HCT116 (cell line): Measurements from ENCODE around the gene TPH2. TPM values are rescaled to one million over a fixed set of nuclear protein-coding genes. Genes with fewer than 3 reads are reported as not detected.

ENCODE experiments used
- ATAC-seq: fragments of 200-7000 bp; cut with Tn5 transposase; 2 replicates; pipeline ENCODE4 v1.9.1; 2020; ENCODE audit warnings: mild to moderate bottlenecking, moderate library complexity
- BruUV-seq: library from RNA; stranded (reverse); fragments of 400-500 nt; replicated peaks from 2 replicates; lab custom pipeline; 2021; lab: Mats Ljungman, UMichigan
- CTCF ChIA-PET: fragments of 300-600 bp; sonication (Branson Sonifier 250); formaldehyde crosslinking; loops from one replicate; lab custom pipeline; 2021; ENCODE audit warnings: antibody characterized with exemption; lab: Charles Lee
- POLR2A ChIA-PET: fragments of 300-600, 350-600 bp; sonication (Branson Sonifier 250); formaldehyde crosslinking; loops from one replicate; lab custom pipeline; 2021; ENCODE audit warnings: antibody characterized with exemption; lab: Charles Lee
- RAD21 ChIA-PET, 2 experiments: fragments of 300-600 bp; sonication (Branson Sonifier 250); formaldehyde crosslinking; loops; one replicate each; lab custom pipeline; 2023; ENCODE audit warnings: low total read pairs in 2 of 2; ENCODE audit not compliant: uncharacterized antibody in 2 of 2, unreplicated experiment in 2 of 2, low non-redundant PET in 1 of 2; lab: Charles Lee
- DNase-seq: peaks from one replicate; pipeline ENCODE4 v3.0.0-alpha.2; 2010; ENCODE audit warnings: low read depth, low spot score
- H2AFZ ChIP-seq: fragments of 200-600 bp; shearing (Covaris generic), sonication (generic); 2 replicates; pipeline ENCODE4 v1.6.1; 2017; ENCODE audit warnings: low read depth, mixed run types, mixed read lengths, antibody characterized with exemption, low read length; ENCODE audit not compliant: poor library complexity, severe bottlenecking
- H3K27ac ChIP-seq: 2 replicates; pipeline ENCODE4 v1.5.1; 2012; ENCODE audit warnings: low read depth, low read length
- H3K27me3 ChIP-seq: fragments of 200-600 bp; sonication (generic); 2 replicates; pipeline ENCODE4 v1.6.1; 2016; ENCODE audit warnings: mixed run types, low read length, mixed read lengths; ENCODE audit not compliant: insufficient read depth
- H3K36me3 ChIP-seq, 2 experiments: fragments of 200-500 bp in 1 of 2; fragments of 200-600 bp in 1 of 2; sonication (Bioruptor generic) in 1 of 2; sonication (generic) in 1 of 2; 2 replicates each; pipeline versions ENCODE4 v1.5.1 to v1.6.1; 2014 to 2016; ENCODE audit warnings: low read length in 2 of 2, inconsistent platforms in 1 of 2, mixed read lengths in 1 of 2, mixed run types in 1 of 2; ENCODE audit not compliant: insufficient read depth in 2 of 2, control insufficient read depth in 1 of 2
- H3K4me1 ChIP-seq, 2 experiments: fragments of 200-600 bp in 1 of 2; sonication (generic) in 1 of 2; 2 replicates each; pipeline versions ENCODE4 v1.5.1 to v1.6.1; 2012 to 2017; ENCODE audit warnings: low read length in 2 of 2, inconsistent platforms in 1 of 2, mild to moderate bottlenecking in 1 of 2, mixed read lengths in 1 of 2, mixed run types in 1 of 2, moderate library complexity in 1 of 2; ENCODE audit not compliant: insufficient read depth in 2 of 2, control insufficient read depth in 1 of 2
- H3K4me2 ChIP-seq: fragments of 200-600 bp; sonication (generic); 2 replicates; pipeline ENCODE4 v1.6.1; 2017; ENCODE audit warnings: mixed run types, low read length, mixed read lengths
- H3K4me3 ChIP-seq, 2 experiments: fragments of 200-600 bp in 1 of 2; sonication (generic) in 1 of 2; replicated peaks in 1 of 2; 2 replicates each; pipeline ENCODE4 v1.5.1; 2011 to 2016; ENCODE audit warnings: low read length in 2 of 2, control low read depth in 1 of 2, low read depth in 1 of 2, mild to moderate bottlenecking in 1 of 2, mixed read lengths in 1 of 2, mixed run types in 1 of 2
- H3K79me2 ChIP-seq: fragments of 200-600 bp; sonication (generic); 2 replicates; pipeline ENCODE4 v1.6.1; 2017; ENCODE audit warnings: mild to moderate bottlenecking, mixed run types, low read length, moderate library complexity, mixed read lengths; ENCODE audit not compliant: insufficient read depth
- H3K9ac ChIP-seq: fragments of 200-600 bp; sonication (generic); 2 replicates; pipeline ENCODE4 v1.6.1; 2016; ENCODE audit warnings: low read length, mixed read lengths
- H3K9me2 ChIP-seq: fragments of 200-600 bp; sonication (generic), shearing (Covaris generic); 2 replicates; pipeline ENCODE4 v1.6.1; 2017; ENCODE audit warnings: mixed run types, mild to moderate bottlenecking, moderate library complexity; ENCODE audit not compliant: insufficient read depth
- H3K9me3 ChIP-seq, 2 experiments: fragments of 200-500 bp in 1 of 2; fragments of 200-600 bp in 1 of 2; sonication (Bioruptor generic) in 1 of 2; sonication (generic) in 1 of 2; 2 replicates each; pipeline ENCODE4 v1.6.1; 2014 to 2017; ENCODE audit warnings: low read length in 2 of 2, mixed read lengths in 2 of 2, inconsistent platforms in 1 of 2, low read depth in 1 of 2, mild to moderate bottlenecking in 1 of 2, mixed run types in 1 of 2, moderate library complexity in 1 of 2; ENCODE audit not compliant: control insufficient read depth in 1 of 2, insufficient read depth in 1 of 2
- H4K20me1 ChIP-seq: fragments of 200-600 bp; sonication (generic), shearing (Covaris generic); 2 replicates; pipeline ENCODE4 v1.6.1; 2017; ENCODE audit warnings: mixed run types, mild to moderate bottlenecking, moderate library complexity; ENCODE audit not compliant: insufficient read depth
- CEBPB ChIP-seq: IDR thresholded peaks from 2 replicates; pipeline ENCODE4 v1.6.1; 2012; ENCODE audit warnings: low read depth
- EGR1 ChIP-seq: IDR thresholded peaks from 2 replicates; pipeline ENCODE4 v1.6.1; 2012; ENCODE audit warnings: low read depth
- ELF1 ChIP-seq: IDR thresholded peaks from 2 replicates; pipeline ENCODE4 v1.6.1; 2012; ENCODE audit warnings: low read depth, borderline replicate concordance
- EZH2 ChIP-seq: fragments of 200-600 bp; sonication (generic); IDR thresholded peaks from 2 replicates; pipeline ENCODE4 v1.6.1; 2017; ENCODE audit warnings: antibody characterized with exemption, mixed run types
- JUND ChIP-seq: IDR thresholded peaks from 2 replicates; pipeline ENCODE4 v1.6.1; 2012
- POLR2A ChIP-seq: IDR thresholded peaks from 2 replicates; pipeline ENCODE4 v1.7.0; 2011; ENCODE audit warnings: borderline replicate concordance; ENCODE audit not compliant: insufficient read depth, insufficient read length; ENCODE audit errors: extremely low read depth
- POLR2AphosphoS5 ChIP-seq: IDR thresholded peaks from 2 replicates; pipeline ENCODE4 v1.6.1; 2011; ENCODE audit warnings: mild to moderate bottlenecking, low read depth, low read length, moderate library complexity
- RAD21 ChIP-seq: IDR thresholded peaks from 2 replicates; pipeline ENCODE4 v1.6.1; 2012; ENCODE audit warnings: low read depth, mild to moderate bottlenecking
- SP1 ChIP-seq: IDR thresholded peaks from 2 replicates; pipeline ENCODE4 v1.6.1; 2012; ENCODE audit warnings: low read depth
- SRF ChIP-seq: IDR thresholded peaks from 2 replicates; pipeline ENCODE4 v1.6.1; 2012; ENCODE audit warnings: low read depth
- TCF7L2 ChIP-seq: IDR thresholded peaks from 2 replicates; pipeline ENCODE4 v1.7.0; 2011; ENCODE audit warnings: borderline replicate concordance, inconsistent platforms; ENCODE audit not compliant: insufficient read depth, insufficient read length; ENCODE audit errors: extremely low read depth
- ZBTB33 ChIP-seq: IDR thresholded peaks from 2 replicates; pipeline ENCODE4 v1.6.1; 2011; ENCODE audit warnings: mild to moderate bottlenecking, low read length, moderate library complexity; ENCODE audit not compliant: insufficient replicate concordance; ENCODE audit errors: extremely low read depth
- intact Hi-C: fragments of 100-400 bp; cut with micrococcal nuclease; formaldehyde crosslinking; loops from 2 replicates; pipeline ENCODE4 v1.10.0; 2022
- total RNA-seq: library from RNA; stranded (reverse); gene quantifications from one replicate; pipeline ENCODE4 v1.2.1, GENCODE V29; 2021; ENCODE audit not compliant: unreplicated experiment
- TF ChIP-seq, protein P1 (sequence below), 3 experiments: fragments of 200-600 bp in 1 of 3; sonication (generic) in 1 of 3; IDR thresholded peaks in 2 of 3; conservative IDR thresholded peaks in 1 of 3; 2 replicates each; pipeline ENCODE4 v1.5.1; 2012 to 2017; ENCODE audit warnings: low read depth in 2 of 3, low read length in 2 of 3, antibody characterized with exemption in 1 of 3, borderline replicate concordance in 1 of 3, control low read depth in 1 of 3, mild to moderate bottlenecking in 1 of 3, mixed read lengths in 1 of 3, mixed run types in 1 of 3, moderate library complexity in 1 of 3; ENCODE audit not compliant: insufficient read depth in 1 of 3
- TF ChIP-seq, protein P2 (sequence below): IDR thresholded peaks from 2 replicates; pipeline ENCODE4 v1.6.1; 2012

Gene TPH2
- total RNA-seq, 1 experiment from 2014 or later, result not detected

DNA sequence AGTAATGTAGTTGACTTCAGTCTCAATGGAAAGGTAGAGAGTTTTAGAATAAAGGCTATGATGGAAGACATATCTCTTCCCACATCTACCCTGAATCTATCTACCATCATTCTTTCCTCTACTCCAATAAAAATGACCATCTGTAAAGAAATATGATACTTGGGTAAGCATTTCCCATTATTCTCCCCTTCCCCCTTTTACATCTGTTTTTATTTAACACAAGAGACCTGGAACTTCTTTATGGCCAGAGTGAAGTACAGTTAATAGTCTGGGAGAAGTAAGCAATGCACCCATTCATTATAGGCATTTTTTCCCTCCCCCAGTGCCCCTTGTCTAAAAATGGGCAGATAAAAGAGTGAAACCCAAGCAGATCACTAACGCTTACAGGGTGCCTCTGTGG is 6.5 kb downstream of the TPH2 start:
- H4K20me1 ChIP-seq, result no peaks in the 10 kb centered on the region
- intact Hi-C loops, result no loop called here
- H2AFZ ChIP-seq, result no peak overlapping the region
- H3K4me1 ChIP-seq, result no peaks in the 10 kb centered on the region
- ATAC-seq (no peak), DNase-seq (no peak)
- TF ChIP-seq RAD21 (no peak), TCF7L2 (no peak), EGR1 (no peak), POLR2A (no peak)
- no peak overlapping the region for H3K4me2 ChIP-seq
- no peak overlapping the region for H3K4me3 ChIP-seq
- no peaks in the 10 kb centered on the region for H3K79me2 ChIP-seq
- peaks cover 26% of the 10 kb centered on the region for H3K27me3 ChIP-seq
- no peaks in the 10 kb centered on the region for H3K9me2 ChIP-seq
- CTCF ChIA-PET, result no interaction called here
- no peaks in the 10 kb centered on the region for H3K9me3 ChIP-seq
- no peaks in the 10 kb centered on the region for H3K36me3 ChIP-seq
- BruUV-seq, result no TSS peak
- H3K27ac ChIP-seq, result no peak overlapping the region
- POLR2A ChIA-PET, result no interaction called here
- H3K9ac ChIP-seq, result no peak overlapping the region
- RAD21 ChIA-PET, result no interaction called here

GRCh38 chr12:71945883-71946282 is 7.2 kb downstream of the TPH2 start:
- DNase-seq, result no peak
- intact Hi-C loops, result no loop called here
- no peaks in the 10 kb centered on the region for H3K79me2 ChIP-seq
- no peaks in the 10 kb centered on the region for H3K9me3 ChIP-seq
- CTCF ChIA-PET, result no interaction called here
- POLR2A ChIA-PET, result no interaction called here
- no peak overlapping the region for H3K4me2 ChIP-seq
- H3K4me1 ChIP-seq, result no peaks in the 10 kb centered on the region
- TF ChIP-seq, protein P1, sequence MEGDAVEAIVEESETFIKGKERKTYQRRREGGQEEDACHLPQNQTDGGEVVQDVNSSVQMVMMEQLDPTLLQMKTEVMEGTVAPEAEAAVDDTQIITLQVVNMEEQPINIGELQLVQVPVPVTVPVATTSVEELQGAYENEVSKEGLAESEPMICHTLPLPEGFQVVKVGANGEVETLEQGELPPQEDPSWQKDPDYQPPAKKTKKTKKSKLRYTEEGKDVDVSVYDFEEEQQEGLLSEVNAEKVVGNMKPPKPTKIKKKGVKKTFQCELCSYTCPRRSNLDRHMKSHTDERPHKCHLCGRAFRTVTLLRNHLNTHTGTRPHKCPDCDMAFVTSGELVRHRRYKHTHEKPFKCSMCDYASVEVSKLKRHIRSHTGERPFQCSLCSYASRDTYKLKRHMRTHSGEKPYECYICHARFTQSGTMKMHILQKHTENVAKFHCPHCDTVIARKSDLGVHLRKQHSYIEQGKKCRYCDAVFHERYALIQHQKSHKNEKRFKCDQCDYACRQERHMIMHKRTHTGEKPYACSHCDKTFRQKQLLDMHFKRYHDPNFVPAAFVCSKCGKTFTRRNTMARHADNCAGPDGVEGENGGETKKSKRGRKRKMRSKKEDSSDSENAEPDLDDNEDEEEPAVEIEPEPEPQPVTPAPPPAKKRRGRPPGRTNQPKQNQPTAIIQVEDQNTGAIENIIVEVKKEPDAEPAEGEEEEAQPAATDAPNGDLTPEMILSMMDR (IDR thresholded peaks at IDR 0.05 in 2 of 3, conservative IDR thresholded peaks at IDR 0.05 in 1 of 3; ENCODE audit: borderline replicate concordance in 1 of 3, insufficient read depth in 1 of 3, low read depth in 2 of 3, low read length in 2 of 3), result no peak
- TF ChIP-seq POLR2A (no peak), CEBPB (no peak), TCF7L2 (no peak), JUND (no peak), ZBTB33 (no peak), SP1 (no peak), ELF1 (no peak), POLR2AphosphoS5 (no peak), EZH2 (no peak), SRF (no peak), RAD21 (no peak)
- TF ChIP-seq, protein P2, sequence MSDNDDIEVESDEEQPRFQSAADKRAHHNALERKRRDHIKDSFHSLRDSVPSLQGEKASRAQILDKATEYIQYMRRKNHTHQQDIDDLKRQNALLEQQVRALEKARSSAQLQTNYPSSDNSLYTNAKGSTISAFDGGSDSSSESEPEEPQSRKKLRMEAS, result no peak
- TF ChIP-seq, all 23 proteins: peak for 0
- Histone ChIP-seq H3K27ac (no peak overlapping the region), H3K36me3 (no peaks in the 10 kb centered on the region), H4K20me1 (no peaks in the 10 kb centered on the region), H3K27me3 (peaks cover 19% of the 10 kb centered on the region; the same call in 1 of the 2 replicates), H2AFZ (no peak overlapping the region), H3K9me2 (no peaks in the 10 kb centered on the region), H3K4me3 (no peak overlapping the region), H3K9ac (no peak overlapping the region)
- RAD21 ChIA-PET, result no interaction called here
- ATAC-seq, result no peak
- no TSS peak for BruUV-seq
